HG03432 (cell line): ENCODE measurements around the gene PTPN23.

Experiments used
- ATAC-seq: cut with Tn5 transposase; IDR thresholded peaks from one replicate; pipeline ENCODE4 v1.9.1; 2021; ENCODE audit warnings: mild to moderate bottlenecking, moderate library complexity; ENCODE audit not compliant: unreplicated experiment

Gene PTPN23

DNA sequence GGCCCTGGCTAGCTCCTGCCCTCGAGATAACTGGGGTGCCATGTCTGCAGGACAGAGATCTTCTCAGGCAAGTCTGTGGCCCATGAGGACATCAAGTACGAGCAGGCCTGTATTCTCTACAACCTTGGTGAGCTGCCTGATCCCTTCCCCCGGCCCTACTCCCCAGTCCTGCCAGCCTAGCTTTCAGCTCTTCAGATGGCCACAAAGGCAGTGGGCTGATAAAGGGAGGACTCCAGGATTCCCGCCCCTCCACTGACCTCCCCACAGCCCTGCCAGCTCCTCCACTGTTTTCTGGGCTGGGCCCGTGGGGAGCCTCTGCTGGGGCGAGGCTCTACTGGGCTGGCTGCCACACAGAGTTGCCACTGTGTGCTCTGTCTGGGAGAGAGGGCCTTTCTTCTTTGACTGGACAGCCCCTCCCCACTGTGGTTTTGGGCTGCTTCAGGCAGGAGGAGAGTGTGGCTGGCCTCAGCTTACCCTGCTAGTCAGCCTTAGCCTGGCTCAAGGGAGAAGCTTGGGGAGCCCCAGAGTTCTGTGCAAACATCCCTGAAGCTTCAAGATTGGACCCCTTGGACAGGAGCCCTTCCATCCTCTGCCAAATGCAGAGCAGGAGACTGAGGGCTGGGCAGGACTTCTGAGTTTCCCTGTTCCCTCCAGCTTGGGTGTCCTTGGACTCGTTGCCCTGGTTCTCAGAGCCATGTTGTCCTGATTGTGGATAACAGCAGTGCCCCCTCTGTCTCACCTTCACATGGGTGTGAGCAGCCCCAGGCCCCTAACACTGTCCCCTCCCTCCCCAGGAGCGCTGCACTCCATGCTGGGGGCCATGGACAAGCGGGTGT lies 24.4 kb downstream of the PTPN23 start:
- ATAC-seq = no peak

- no peak for ATAC-seq
Observed at GRCh38 chr3:47405820-47406761, 25.3 kb downstream of the PTPN23 start.

DNA sequence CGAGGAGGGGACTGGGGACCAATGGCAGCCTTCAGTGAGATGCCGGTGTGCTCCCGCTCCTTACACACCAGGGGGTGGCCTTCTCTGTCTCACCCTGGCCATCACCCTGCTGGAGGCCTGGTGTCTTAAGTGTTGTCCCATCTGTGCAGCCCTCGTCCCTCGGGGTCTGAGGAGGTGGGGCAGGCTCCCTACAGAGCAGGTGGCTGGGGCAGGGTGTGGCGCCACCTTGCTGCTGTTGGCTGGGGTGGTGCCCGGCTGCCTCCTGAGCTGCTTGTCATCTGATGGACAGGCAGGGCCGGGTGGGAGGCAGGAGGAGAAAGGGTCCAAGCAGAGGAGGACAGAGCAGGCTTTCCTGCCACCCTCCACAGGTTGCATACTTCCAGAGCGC lies 25.9 kb downstream of the PTPN23 start:
- ATAC-seq = no peak

- ATAC-seq = no peak
Observed at GRCh38 chr3:47407237-47407636, 26.4 kb downstream of the PTPN23 start.

DNA sequence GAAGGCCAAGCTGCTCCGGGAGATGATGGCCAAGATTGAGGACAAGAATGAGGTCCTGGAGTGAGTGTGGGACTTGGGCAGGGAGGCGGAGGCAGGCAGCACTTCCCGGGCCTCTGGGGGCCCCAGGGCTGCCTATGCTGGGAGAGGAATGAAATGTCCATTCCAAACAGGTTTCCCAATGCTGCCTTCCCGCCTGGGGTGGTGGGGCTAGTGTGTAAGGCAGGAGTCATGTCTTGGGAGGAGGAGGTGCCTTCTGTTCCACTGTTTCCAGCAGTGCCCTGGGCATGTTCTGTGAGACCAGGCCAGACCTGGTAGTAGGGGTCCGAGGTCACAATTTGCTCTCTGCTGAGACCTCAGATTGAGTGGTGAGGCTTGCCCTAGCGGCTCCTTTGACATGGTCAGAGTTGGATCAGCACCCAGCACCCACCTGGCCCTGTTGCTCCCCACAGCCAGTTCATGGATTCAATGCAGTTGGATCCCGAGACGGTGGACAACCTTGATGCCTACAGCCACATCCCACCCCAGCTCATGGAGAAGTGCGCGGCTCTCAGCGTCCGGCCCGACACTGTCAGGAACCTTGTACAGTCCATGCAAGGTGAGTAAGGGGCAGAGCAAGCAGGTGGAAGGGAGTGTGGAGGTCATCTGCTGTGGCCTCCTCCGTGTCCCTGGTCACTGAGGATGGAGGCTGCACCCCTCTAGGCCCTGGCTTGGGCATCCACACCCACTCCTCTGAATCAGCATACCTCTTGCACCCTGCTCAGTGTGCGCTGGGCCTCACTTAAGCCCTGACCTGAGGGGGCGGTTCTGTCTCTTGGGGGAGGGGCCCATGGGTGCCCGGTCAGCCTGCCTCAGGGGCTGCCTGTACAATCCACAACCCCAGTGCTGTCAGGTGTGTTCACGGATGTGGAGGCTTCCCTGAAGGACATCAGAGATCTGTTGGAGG lies 27.3 kb downstream of the PTPN23 start:
- ATAC-seq = no peak

- no peak for ATAC-seq
Observed at GRCh38 chr3:47408839-47409229, 28.0 kb downstream of the PTPN23 start.

DNA sequence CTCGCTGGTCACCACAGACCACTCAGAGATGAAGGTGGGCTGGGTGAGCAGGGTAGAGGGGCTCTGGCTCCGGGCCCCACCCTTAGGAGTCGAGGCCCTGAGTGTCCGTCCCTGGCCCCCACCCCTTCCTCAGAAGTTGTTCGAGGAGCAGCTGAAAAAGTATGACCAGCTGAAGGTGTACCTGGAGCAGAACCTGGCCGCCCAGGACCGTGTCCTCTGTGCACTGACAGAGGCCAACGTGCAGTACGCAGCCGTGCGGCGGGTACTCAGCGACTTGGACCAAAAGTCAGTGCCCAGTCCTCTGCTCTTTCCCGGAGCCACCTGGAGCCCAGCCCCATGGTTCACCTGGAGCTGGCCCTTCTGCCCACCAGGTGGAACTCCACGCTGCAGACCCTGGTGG lies 28.5 kb downstream of the PTPN23 start:
- ATAC-seq = no peak

DNA sequence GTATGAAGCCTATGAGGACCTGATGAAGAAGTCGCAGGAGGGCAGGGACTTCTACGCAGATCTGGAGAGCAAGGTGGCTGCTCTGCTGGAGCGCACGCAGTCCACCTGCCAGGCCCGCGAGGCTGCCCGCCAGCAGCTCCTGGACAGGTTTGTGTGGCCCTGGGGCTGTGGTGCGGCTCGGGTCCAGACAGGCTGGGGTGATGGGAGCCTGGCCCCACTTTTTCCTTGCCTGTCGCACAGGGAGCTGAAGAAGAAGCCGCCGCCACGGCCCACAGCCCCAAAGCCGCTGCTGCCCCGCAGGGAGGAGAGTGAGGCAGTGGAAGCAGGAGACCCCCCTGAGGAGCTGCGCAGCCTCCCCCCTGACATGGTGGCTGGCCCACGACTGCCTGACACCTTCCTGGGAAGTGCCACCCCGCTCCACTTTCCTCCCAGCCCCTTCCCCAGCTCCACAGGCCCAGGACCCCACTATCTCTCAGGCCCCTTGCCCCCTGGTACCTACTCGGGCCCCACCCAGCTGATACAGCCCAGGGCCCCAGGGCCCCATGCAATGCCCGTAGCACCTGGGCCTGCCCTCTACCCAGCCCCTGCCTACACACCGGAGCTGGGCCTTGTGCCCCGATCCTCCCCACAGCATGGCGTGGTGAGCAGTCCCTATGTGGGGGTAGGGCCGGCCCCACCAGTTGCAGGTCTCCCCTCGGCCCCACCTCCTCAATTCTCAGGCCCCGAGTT lies 29.0 kb downstream of the PTPN23 start:
- ATAC-seq = no peak

DNA sequence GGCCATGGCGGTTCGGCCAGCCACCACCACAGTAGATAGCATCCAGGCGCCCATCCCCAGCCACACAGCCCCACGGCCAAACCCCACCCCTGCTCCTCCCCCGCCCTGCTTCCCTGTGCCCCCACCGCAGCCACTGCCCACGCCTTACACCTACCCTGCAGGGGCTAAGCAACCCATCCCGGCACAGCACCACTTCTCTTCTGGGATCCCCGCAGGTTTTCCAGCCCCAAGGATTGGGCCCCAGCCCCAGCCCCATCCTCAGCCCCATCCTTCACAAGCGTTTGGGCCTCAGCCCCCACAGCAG lies 29.5 kb downstream of the PTPN23 start:
- ATAC-seq = no peak

DNA sequence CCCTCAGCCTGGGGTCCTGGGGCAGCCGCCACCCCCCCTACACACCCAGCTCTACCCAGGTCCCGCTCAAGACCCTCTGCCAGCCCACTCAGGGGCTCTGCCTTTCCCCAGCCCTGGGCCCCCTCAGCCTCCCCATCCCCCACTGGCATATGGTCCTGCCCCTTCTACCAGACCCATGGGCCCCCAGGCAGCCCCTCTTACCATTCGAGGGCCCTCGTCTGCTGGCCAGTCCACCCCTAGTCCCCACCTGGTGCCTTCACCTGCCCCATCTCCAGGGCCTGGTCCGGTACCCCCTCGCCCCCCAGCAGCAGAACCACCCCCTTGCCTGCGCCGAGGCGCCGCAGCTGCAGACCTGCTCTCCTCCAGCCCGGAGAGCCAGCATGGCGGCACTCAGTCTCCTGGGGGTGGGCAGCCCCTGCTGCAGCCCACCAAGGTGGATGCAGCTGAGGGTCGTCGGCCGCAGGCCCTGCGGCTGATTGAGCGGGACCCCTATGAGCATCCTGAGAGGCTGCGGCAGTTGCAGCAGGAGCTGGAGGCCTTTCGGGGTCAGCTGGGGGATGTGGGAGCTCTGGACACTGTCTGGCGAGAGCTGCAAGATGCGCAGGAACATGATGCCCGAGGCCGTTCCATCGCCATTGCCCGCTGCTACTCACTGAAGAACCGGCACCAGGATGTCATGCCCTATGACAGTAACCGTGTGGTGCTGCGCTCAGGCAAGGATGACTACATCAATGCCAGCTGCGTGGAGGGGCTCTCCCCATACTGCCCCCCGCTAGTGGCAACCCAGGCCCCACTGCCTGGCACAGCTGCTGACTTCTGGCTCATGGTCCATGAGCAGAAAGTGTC lies 30.2 kb downstream of the PTPN23 start:
- ATAC-seq = no peak

DNA sequence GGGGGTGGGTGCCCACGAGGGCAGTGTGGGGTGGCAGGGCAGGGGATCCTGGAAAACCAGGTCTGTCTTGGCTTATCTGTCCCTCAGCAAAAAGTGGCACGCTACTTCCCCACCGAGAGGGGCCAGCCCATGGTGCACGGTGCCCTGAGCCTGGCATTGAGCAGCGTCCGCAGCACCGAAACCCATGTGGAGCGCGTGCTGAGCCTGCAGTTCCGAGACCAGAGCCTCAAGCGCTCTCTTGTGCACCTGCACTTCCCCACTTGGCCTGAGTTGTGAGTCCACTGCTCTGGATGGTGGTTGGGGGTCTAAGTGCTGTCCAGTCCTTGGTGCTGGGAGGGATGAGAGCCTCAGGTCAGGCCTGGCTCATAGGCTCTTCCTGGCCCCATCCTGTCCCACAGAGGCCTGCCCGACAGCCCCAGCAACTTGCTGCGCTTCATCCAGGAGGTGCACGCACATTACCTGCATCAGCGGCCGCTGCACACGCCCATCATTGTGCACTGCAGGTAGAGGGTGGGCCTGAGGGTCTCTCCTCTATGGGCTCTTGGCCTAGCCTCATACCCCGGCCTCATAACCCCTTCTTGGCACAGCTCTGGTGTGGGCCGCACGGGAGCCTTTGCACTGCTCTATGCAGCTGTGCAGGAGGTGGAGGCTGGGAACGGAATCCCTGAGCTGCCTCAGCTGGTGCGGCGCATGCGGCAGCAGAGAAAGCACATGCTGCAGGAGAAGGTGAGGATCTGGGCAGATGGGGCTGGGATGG lies 31.1 kb downstream of the PTPN23 start:
- no peak for ATAC-seq

DNA sequence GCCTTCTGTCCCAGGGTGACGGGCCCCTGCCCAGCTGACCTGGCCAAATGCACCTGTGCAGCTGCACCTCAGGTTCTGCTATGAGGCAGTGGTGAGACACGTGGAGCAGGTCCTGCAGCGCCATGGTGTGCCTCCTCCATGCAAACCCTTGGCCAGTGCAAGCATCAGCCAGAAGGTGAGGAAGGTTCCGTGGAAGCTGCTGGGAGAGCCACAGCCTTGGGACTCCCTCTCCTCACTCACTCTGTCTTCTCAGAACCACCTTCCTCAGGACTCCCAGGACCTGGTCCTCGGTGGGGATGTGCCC lies 31.6 kb downstream of the PTPN23 start:
- ATAC-seq = no peak

DNA sequence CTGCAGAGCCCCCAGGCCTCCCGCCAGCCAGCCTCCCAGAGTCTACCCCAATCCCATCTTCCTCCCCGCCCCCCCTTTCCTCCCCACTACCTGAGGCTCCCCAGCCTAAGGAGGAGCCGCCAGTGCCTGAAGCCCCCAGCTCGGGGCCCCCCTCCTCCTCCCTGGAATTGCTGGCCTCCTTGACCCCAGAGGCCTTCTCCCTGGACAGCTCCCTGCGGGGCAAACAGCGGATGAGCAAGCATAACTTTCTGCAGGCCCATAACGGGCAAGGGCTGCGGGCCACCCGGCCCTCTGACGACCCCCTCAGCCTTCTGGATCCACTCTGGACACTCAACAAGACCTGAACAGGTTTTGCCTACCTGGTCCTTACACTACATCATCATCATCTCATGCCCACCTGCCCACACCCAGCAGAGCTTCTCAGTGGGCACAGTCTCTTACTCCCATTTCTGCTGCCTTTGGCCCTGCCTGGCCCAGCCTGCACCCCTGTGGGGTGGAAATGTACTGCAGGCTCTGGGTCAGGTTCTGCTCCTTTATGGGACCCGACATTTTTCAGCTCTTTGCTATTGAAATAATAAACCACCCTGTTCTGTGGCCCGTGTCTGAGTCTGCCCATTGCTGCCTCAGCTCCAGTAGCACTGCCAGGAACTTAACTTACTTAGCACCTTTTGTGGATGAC lies 32.2 kb downstream of the PTPN23 start:
- ATAC-seq = no peak

GRCh38 chr3:47413751-47414150 lies 32.9 kb downstream of the PTPN23 start:
- ATAC-seq = no peak

GRCh38 chr3:47414161-47414564 lies 33.3 kb downstream of the PTPN23 start:
- no peak for ATAC-seq

GRCh38 chr3:47414666-47415587 lies 34.1 kb downstream of the PTPN23 start:
- no peak for ATAC-seq

GRCh38 chr3:47416041-47416440 lies 35.2 kb downstream of the PTPN23 start:
- ATAC-seq = no peak
